CD4-positive, alpha-beta T cell (primary cell): ENCODE data around the gene SLC35F6. TPM values are rescaled to one million over a fixed set of nuclear protein-coding genes. Genes with fewer than 3 reads are reported as not detected.

Experiments
- ATAC-seq: fragments of 200-7000 bp; cut with Tn5 transposase; one replicate; pipeline ENCODE4 v1.10.0; 2022; ENCODE audit warnings: mild to moderate bottlenecking; ENCODE audit not compliant: poor library complexity
- CTCF ChIA-PET: fragments of 350-600 bp; sonication (Branson Sonifier 250); formaldehyde crosslinking; loops from one replicate; lab custom pipeline; 2021; ENCODE audit warnings: antibody characterized with exemption, inconsistent platforms; lab: Charles Lee
- POLR2A ChIA-PET: fragments of 350-600 bp; sonication (Branson Sonifier 250); formaldehyde crosslinking; loops from one replicate; lab custom pipeline; 2021; ENCODE audit warnings: antibody characterized with exemption, inconsistent platforms; lab: Charles Lee
- DNase-seq, 14 experiments: peaks; one replicate each; pipeline ENCODE4 v3.0.0-alpha.2; 2013 to 2020; ENCODE audit warnings: mixed read lengths in 2 of 14
- H3K27ac ChIP-seq, 2 donors: one replicate each; pipeline versions ENCODE4 v1.5.1 to v1.7.0; 2013; ENCODE audit warnings: low read length in 2 of 2, low read depth in 1 of 2, mild to moderate bottlenecking in 1 of 2
- H3K27me3 ChIP-seq, 2 experiments: 1 replicate in 1 of 2; 2 replicates in 1 of 2; pipeline versions ENCODE4 v1.6.1 to v1.7.0; 2013; ENCODE audit warnings: low read length in 2 of 2, control low read depth in 1 of 2, mild to moderate bottlenecking in 1 of 2, moderate library complexity in 1 of 2; ENCODE audit not compliant: insufficient read depth in 2 of 2, control insufficient read depth in 1 of 2
- H3K36me3 ChIP-seq: one replicate; pipeline ENCODE4 v1.6.1; 2013; ENCODE audit warnings: low read length, control low read depth; ENCODE audit not compliant: insufficient read depth
- H3K4me1 ChIP-seq: one replicate; pipeline ENCODE4 v1.6.1; 2013; ENCODE audit warnings: low read length, control low read depth; ENCODE audit not compliant: insufficient read depth
- H3K4me3 ChIP-seq: one replicate; pipeline ENCODE4 v1.5.1; 2013; ENCODE audit warnings: mild to moderate bottlenecking, low read length, moderate library complexity
- H3K9me3 ChIP-seq, 2 experiments: 1 replicate in 1 of 2; 2 replicates in 1 of 2; pipeline versions ENCODE4 v1.6.1 to v1.7.0; 2013; ENCODE audit warnings: low read length in 2 of 2, mild to moderate bottlenecking in 2 of 2, control low read depth in 1 of 2, moderate library complexity in 1 of 2; ENCODE audit not compliant: control insufficient read depth in 1 of 2, insufficient read depth in 1 of 2
- H3K27ac Mint-ChIP-seq: one replicate; pipeline ENCODE4 v1.8.0; 2020; ENCODE audit warnings: mixed read lengths
- H3K27me3 Mint-ChIP-seq: one replicate; pipeline ENCODE4 v1.8.0; 2021; ENCODE audit warnings: mixed read lengths
- H3K36me3 Mint-ChIP-seq: one replicate; pipeline ENCODE4 v1.8.0; 2021; ENCODE audit warnings: low read depth, mixed read lengths
- H3K4me1 Mint-ChIP-seq: one replicate; pipeline ENCODE4 v1.8.0; 2021; ENCODE audit warnings: low read depth, mixed read lengths
- H3K4me3 Mint-ChIP-seq: one replicate; pipeline ENCODE4 v1.8.0; 2020; ENCODE audit warnings: mild to moderate bottlenecking, mixed read lengths
- H3K9me3 Mint-ChIP-seq: one replicate; pipeline ENCODE4 v1.8.0; 2020; ENCODE audit warnings: mixed read lengths
- intact Hi-C, 2 experiments: fragments of 100-400 bp; cut with DNase I in 1 of 2; cut with micrococcal nuclease in 1 of 2; formaldehyde crosslinking; loops; one replicate each; pipeline versions ENCODE4 v1.15.1 to v1.9.0; 2023 to 2025; cut with DNase I, micrococcal nuclease
- total RNA-seq, 174 experiments: library from RNA in 2 of 174; stranded (reverse) in 2 of 174; gene quantifications; one replicate each; pipeline ENCODE4 v1.2.3 and lab custom pipeline; 2021 to 2026
- TF ChIP-seq, protein P1 (sequence below): fragments of 200-600 bp; IDR thresholded peaks from one replicate; pipeline ENCODE4 v1.8.0; 2022; ENCODE audit warnings: antibody characterized with exemption, mild to moderate bottlenecking

SLC35F6 gene
- total RNA-seq, 2 experiments from 2014 or later: 32.0 to 34.2 TPM

DNA sequence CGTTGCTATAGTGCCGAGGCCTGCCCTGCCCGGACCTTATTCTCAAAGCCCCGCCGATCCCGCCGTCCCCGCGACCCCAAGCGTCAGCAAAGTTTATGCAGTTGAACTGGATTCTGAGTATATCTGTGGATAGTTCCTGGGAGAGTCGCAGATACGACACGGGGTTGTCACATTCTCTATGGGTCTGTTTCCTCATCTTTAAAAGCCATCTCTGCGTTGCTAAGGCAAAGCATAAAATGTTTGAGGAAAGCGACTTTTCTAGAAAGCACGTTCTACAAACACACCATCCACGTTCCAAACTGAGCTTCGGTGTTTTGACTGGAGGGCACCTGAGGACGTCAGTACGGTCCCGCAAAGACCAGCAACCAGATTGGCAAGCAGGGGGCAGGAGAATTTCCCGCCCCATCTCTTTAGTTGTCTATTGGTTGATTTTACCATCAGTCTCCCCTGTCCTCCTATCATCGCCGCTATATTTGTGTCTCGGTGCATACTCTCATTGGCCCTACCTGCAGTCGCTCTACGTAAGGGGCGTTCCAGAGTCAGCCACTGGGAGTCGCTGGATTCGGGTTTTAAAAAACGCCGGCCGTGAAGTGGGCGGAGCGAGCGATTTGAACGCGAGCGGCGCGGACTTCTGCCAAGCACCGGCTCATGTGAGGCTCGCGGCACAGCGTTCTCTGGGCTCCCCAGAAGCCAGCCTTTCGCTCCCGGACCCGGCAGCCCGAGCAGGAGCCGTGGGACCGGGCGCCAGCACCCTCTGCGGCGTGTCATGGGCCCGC is 21.5 kb downstream of the SLC35F6 start, which contains the start of gene CENPA:
CENPA (plus strand) TSS at position 626 of the 776 bp plus-strand sequence; CDS start at position 767, 141 bp downstream.
- TF ChIP-seq, protein P1, sequence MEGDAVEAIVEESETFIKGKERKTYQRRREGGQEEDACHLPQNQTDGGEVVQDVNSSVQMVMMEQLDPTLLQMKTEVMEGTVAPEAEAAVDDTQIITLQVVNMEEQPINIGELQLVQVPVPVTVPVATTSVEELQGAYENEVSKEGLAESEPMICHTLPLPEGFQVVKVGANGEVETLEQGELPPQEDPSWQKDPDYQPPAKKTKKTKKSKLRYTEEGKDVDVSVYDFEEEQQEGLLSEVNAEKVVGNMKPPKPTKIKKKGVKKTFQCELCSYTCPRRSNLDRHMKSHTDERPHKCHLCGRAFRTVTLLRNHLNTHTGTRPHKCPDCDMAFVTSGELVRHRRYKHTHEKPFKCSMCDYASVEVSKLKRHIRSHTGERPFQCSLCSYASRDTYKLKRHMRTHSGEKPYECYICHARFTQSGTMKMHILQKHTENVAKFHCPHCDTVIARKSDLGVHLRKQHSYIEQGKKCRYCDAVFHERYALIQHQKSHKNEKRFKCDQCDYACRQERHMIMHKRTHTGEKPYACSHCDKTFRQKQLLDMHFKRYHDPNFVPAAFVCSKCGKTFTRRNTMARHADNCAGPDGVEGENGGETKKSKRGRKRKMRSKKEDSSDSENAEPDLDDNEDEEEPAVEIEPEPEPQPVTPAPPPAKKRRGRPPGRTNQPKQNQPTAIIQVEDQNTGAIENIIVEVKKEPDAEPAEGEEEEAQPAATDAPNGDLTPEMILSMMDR: peak; percentile 5
- peak within 1 kb of the TSS; percentile 85 for H3K27ac Mint-ChIP-seq
- Histone ChIP-seq H3K27me3 (no peaks in the 10 kb centered on the region), H3K4me3 (peak within 1 kb of the TSS; percentile 65), H3K4me1 (peaks cover 19% of the 10 kb centered on the region), H3K9me3 (no peaks in the 10 kb centered on the region), H3K27ac (peak within 1 kb of the TSS; percentile 23 to 34), H3K36me3 (peaks cover 1% of the 10 kb centered on the region)
- peaks cover 8% of the 10 kb centered on the region for H3K36me3 Mint-ChIP-seq
- peak; percentile 98 for ATAC-seq
- ChIA-PET POLR2A (interaction anchor here (0.5 to 1.6 kb wide), 8 partner anchors 9 to 537 kb away, joined by 3 to 8 read pairs (median 4); partner anchors contain the start of genes ATRAID, MPV17, OST4 and SLC5A6), CTCF (interaction anchor here (1.0 kb wide), 1 partner anchor 14 kb away, joined by 3 read pairs; no protein-coding TSS in a partner anchor)
- H3K9me3 Mint-ChIP-seq: no peaks in the 10 kb centered on the region
- H3K4me3 Mint-ChIP-seq: peak within 1 kb of the TSS; percentile 87
- peaks cover 11% of the 10 kb centered on the region for H3K4me1 Mint-ChIP-seq
- intact Hi-C loops: loop anchor here (1.0 to 10.0 kb wide), 5 partner anchors 21 to 1111 kb away; partner anchors contain the start of genes SLC35F6 (in 2 of the 2), ADGRF3 (in 1 of the 2), ATRAID (in 1 of the 2) and CAD (in 1 of the 2)
- peaks cover 26% of the 10 kb centered on the region for H3K27me3 Mint-ChIP-seq
- peak; percentile 91 to 99 (median 93) for DNase-seq

DNA sequence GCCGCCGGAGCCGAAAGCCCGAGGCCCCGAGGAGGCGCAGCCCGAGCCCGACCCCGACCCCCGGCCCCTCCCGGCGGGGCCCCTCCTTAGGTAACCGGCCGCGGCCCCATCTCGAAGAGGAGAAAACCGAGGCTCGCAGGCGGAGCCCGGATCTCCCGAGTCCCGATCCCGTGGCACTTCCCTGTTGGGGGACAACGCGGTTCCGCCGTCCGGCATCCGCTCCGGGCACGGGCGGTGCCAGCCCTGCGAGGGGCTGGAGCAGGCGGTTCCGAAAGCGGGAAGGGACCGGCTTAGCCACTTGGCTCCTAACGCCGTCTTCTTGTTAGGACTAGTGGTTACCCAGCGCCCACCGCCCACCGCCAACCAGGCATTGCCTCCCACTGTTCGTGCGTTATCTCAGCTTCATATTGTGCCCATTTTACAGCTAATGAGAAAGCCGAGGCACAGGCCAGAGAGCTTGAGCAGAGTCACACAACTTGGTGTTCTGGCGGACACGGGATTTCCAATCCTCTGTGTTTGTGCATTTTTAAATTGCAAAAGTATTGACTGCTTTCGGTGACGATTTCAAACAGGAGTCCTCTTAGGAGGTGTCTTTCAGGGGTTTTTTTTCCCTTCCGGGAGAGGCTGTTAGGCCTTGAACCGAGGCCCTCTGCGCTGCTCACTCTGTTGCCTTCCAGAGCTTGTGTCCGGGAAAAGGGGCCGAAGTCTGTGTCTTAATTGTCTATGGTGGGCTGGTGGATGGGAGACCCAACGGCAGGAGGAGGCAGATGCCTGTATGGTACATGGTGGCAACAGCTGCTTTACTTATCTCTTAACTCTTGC is 22.3 kb downstream of the SLC35F6 start:
- ChIA-PET CTCF (interaction anchor here (1.0 kb wide), 1 partner anchor 15 kb away, joined by 3 read pairs; no protein-coding TSS in a partner anchor), POLR2A (interaction anchor here (0.5 to 1.6 kb wide), 7 partner anchors 9 to 537 kb away, joined by 3 to 8 read pairs (median 4); partner anchors contain the start of genes ATRAID, MPV17, OST4 and SLC5A6)
- Histone ChIP-seq H3K4me1 (peaks cover 19% of the 10 kb centered on the region), H3K9me3 (no peaks in the 10 kb centered on the region), H3K4me3 (peak overlapping the region; percentile 65), H3K36me3 (no peaks in the 10 kb centered on the region), H3K27me3 (no peaks in the 10 kb centered on the region), H3K27ac (no peak overlapping the region)
- H3K4me1 Mint-ChIP-seq: peaks cover 11% of the 10 kb centered on the region
- peaks cover 26% of the 10 kb centered on the region for H3K27me3 Mint-ChIP-seq
- intact Hi-C loops: loop anchor here in 1 of 2 experiments (10.0 kb wide), 4 partner anchors 428 to 1112 kb away; partner anchors contain the start of genes ADGRF3, ATRAID, CAD and DTNB
- H3K27ac Mint-ChIP-seq: no peak overlapping the region
- H3K4me3 Mint-ChIP-seq: peak overlapping the region; percentile 80
- H3K36me3 Mint-ChIP-seq: peaks cover 3% of the 10 kb centered on the region
- no peaks in the 10 kb centered on the region for H3K9me3 Mint-ChIP-seq
- TF ChIP-seq, protein P1: no peak
- ATAC-seq: no peak
- peak in 2 of 14 experiments; percentile 20 to 46 for DNase-seq

- ChIA-PET CTCF (no interaction called here), POLR2A (no interaction called here)
- Histone ChIP-seq H3K27ac (no peak overlapping the region), H3K4me1 (no peaks in the 10 kb centered on the region), H3K4me3 (no peak overlapping the region), H3K9me3 (no peaks in the 10 kb centered on the region), H3K36me3 (no peaks in the 10 kb centered on the region), H3K27me3 (no peaks in the 10 kb centered on the region)
- Mint-ChIP-seq H3K27me3 (peaks cover 21% of the 10 kb centered on the region), H3K4me3 (no peak overlapping the region), H3K36me3 (no peaks in the 10 kb centered on the region), H3K4me1 (no peaks in the 10 kb centered on the region), H3K27ac (no peak overlapping the region), H3K9me3 (no peaks in the 10 kb centered on the region)
- TF ChIP-seq, protein P1: no peak
- ATAC-seq (no peak), DNase-seq (no peak)
- intact Hi-C loops: no loop called here
Measured at GRCh38 chr2:26792720-26793119, 28.6 kb downstream of the SLC35F6 start.
